IPS-11a (cell line): ENCODE measurements around the gene ZNF211.

Experiments used
- H3K4me3 ChIP-seq: one replicate; pipeline ENCODE4 v1.5.1; 2013; ENCODE audit warnings: low read depth, low read length, control low read depth

The ZNF211 gene

GRCh38 chr19:57655443-57655842 lies 22.5 kb downstream of the ZNF211 start:
- no peak overlapping the region for H3K4me3 ChIP-seq

DNA sequence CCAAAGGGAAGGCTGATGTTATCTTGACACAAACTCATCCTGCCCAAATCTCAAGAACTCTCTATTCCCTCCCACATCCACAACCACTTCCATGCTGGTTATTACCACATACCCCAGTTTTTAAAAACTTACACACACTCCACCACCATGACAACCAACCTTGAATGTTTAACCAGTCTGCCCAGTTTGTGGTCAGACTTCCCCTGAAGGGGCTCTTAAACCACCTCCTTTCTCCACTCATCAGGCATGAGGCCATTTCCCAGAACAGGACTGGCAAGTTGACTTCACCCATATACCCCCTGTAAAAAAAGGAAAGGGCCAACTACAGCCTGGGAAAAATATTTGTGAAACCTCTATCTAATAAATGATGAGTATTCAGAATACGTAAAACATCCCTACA lies 23.4 kb downstream of the ZNF211 start:
- H3K4me3 ChIP-seq: no peak overlapping the region

- H3K4me3 ChIP-seq: peak overlapping the region; percentile 28
Observed at GRCh38 chr19:57664269-57665127, 31.5 kb downstream of the ZNF211 start.

GRCh38 chr19:57665261-57665806 lies 32.4 kb downstream of the ZNF211 start:
- no peak overlapping the region for H3K4me3 ChIP-seq

- H3K4me3 ChIP-seq: no peak overlapping the region
Observed at GRCh38 chr19:57667228-57667627, 34.3 kb downstream of the ZNF211 start.

GRCh38 chr19:57668635-57669034 lies 35.7 kb downstream of the ZNF211 start, which contains the start of gene ZSCAN4:
Gene ZSCAN4 (plus strand): TSS chr19:57668935. CDS start chr19:57676146, 7,211 bp downstream.
- no peak within 1 kb of the TSS for H3K4me3 ChIP-seq

DNA sequence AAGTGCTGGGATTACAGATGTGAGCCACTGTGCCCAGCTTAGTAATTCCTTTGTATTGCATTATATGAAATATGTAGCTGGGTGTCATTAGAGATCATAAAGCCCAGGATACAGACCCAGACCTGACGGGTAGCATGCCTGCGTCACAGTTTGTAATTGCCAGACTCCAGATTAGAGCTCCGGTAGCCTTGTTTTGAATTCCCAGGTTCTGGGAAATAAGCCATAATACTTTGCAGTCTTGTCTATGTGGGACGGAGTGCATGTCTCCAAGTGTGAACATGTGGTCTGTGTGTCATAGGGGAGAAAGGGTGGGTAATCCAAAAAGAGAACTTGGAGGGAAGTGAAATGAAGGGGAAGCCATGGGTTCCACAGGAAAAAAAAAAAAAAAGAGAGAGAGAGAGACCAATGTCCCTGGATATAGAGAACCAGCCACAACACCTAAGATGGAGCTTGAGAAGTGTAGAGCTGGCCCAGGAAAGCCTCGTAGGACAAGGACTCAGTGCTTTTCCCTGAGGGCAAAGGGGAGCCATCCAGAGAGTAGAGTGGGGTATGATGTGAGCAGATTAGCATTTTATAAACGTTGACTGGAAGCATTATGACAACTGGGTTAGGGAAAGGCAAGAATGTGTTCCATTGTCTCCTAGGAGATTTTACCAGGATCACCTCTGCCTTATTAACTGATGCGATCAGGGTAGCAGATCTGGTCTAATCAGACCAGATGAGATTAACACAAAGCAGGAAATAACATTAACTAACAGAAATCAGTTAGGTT lies 38.3 kb downstream of the ZNF211 start:
- no peak overlapping the region for H3K4me3 ChIP-seq

DNA sequence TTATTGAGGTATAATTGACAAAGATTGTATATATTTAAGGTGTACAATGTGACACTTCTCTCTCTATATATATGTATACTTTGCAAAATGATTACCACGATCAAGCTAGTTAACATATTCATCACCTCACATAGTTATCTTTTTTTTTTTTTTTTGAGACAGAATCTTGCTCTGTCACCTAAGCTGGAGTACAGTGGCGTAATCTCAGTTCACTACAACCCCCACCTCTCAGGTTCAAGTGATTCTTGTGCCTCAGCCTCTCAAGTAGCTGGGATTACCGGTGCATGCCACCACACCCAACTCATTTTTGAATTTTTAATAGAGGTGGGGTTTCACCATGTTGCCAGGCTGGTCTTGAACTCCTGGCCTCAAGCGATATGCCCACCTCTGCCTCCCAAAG lies 39.5 kb downstream of the ZNF211 start:
- no peak overlapping the region for H3K4me3 ChIP-seq

DNA sequence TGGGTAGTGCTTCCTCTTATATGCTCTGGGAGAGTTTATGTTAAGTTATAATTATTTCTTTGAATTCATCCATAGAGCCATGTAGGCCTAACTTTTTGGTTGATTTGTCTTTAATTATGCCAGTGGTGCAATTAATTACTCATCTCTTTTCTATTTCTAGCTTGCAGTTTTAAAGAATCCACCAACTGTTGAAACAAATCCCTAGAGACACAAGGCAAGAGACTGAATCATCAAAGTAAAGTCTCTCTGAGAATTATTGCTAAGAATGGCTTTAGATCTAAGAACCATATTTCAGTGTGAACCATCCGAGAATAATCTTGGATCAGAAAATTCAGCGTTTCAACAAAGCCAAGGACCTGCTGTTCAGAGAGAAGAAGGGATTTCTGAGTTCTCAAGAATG lies 42.9 kb downstream of the ZNF211 start:
- no peak overlapping the region for H3K4me3 ChIP-seq

DNA sequence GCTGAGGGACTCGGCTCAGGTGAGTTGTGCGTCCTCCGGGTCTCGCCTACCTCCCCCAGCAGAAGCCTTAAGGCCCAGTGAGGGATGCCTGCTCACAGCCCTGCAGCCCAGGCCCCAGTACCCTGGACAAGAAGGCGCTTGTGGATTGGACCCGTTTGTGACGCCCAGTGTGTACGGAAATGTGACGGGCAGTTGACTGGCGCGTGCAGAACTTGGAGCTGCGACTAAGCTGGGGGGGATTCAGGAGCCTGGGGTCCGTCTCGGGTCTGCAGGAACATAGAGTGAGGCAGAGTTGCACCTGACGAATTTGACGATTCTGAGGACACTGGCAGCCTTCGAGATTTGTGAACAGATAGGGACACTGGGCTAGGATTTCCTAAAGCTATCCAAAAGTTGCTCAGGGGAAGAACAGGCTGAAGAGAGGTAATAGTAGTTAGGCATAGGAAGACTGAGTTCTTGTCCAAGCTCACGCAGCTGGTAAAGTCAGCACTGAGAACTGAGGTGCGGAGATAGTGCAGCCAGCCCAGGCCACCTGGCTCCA lies 49.3 kb downstream of the ZNF211 start:
- H3K4me3 ChIP-seq: peak overlapping the region; percentile 98

GRCh38 chr19:57686727-57687126 lies 53.8 kb downstream of the ZNF211 start:
- no peak overlapping the region for H3K4me3 ChIP-seq

DNA sequence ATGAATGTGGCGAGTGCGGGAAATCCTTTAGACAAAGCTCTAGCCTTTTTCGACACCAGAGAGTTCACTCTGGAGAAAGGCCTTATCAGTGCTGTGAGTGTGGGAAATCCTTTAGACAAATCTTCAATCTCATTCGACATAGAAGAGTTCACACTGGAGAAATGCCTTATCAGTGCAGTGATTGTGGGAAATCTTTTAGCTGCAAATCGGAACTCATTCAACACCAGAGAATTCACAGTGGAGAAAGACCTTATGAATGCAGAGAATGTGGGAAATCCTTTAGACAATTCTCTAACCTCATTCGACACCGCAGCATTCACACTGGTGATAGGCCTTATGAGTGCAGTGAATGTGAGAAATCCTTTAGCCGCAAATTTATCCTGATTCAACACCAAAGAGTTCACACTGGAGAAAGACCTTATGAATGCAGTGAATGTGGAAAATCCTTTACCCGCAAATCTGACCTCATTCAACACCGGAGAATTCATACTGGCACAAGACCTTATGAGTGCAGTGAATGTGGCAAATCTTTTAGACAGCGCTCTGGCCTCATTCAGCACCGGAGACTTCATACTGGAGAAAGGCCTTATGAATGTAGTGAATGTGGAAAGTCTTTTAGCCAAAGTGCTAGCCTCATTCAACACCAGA lies 54.5 kb downstream of the ZNF211 start:
- H3K4me3 ChIP-seq: no peak overlapping the region

- H3K4me3 ChIP-seq: no peak overlapping the region
Observed at GRCh38 chr19:57688011-57688763, 55.2 kb downstream of the ZNF211 start.

DNA sequence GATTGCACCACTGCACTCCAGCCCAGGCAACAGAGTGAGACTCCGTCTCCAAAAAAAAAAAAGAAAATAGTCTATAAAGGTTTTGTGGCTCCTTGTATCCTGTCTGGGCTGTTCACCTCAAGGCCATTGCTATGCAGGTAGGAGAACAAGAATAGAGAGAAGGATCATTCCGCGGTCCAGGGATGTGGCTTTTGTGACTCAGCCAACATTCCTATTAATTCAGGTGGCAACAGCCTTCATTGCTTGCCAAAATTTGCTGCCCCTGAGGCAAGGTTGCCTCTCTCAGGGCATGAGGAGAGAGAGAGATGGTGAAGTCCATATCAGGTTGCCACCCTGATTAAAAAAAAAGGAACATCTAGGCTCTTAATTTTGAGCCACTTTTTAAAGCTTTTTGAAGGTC lies 56.8 kb downstream of the ZNF211 start:
- H3K4me3 ChIP-seq: no peak overlapping the region
